OCI-M2 (cell line): ENCODE results near the gene UBE2V1.
"Not testable (repeated sequence)": the region's sequence is repeated elsewhere in the genome, so short reads cannot be mapped to it uniquely, and the experiment has no call there.

ENCODE experiments used
- DNase-seq: peaks from one replicate; lab custom pipeline; 2025; ENCODE audit not compliant: unreplicated experiment; lab: John Stamatoyannopoulos, UW

UBE2V1 gene

DNA sequence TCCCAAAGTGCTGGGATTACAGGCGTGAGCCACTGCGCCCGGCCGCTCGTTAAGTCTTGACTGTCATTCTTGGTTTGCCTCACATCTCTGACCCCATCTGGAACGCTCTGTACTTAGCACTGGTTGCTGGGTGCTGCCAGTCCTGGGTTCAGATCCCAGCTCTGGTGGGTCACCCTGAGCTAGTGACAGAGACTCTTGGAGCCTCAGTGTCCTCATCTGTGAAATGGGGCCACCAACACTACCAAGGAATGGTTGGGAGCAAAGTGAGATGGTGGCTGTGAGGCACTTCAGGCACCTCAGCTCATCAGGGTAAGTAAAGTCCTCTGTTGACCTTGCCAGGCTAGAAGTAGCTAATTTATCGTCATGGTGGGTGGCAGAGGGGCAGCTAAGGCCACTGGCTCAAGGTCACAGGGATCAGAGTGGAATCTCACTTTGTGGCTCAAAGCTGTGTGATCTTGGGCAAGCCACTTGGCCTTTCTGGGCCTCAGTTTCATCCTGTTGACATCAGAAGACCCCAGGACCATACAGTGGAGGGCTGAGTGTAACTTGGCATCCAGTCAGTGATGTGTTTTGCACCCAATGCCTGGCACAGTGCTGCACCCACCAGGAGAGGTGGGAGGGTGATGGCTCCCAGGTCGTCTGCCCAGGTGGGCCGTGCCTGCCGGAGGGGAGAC, 46.7 kb downstream of the UBE2V1 start:
- DNase-seq, result no peak

DNA sequence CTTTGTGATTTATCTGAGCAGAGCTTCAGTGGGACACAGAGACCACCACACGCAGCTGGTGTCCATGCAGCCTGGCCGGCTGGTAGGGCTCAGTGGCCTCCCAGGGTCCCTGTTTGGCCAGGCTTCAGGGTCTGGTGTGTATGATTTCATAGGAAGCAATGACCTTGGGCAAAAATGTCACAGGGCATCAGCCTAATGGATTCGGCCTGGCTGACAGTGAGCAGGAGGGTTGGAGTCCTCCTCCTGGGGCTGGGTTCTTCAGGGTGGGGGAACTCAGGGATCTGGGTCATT, 47.7 kb downstream of the UBE2V1 start:
- DNase-seq, result no peak

DNA sequence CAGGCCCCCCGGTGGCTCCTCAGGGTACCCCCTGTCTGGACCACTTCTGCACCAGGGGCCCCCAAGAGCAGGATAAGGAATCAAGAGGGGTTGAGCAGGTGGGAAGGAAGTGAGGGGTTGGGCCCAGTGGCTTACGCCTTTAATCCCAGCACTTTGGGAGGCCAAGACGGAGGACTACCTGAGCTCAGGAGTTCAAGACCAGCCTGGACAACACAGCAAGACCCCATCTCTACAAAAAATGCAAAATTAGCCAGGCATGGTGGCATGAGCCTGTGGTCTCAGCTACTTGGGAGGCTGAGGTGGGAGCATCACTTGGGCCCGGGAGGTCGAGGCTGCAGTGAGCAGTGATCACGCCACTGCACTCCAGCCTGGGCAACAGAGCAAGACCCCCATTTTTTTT, 49.2 kb downstream of the UBE2V1 start:
- DNase-seq, result not testable (repeated sequence)

- no peak for DNase-seq
Observed at GRCh38 chr20:50062006-50062838, 50.7 kb downstream of the UBE2V1 start.

- no peak for DNase-seq
Observed at GRCh38 chr20:50061151-50062005, 51.6 kb downstream of the UBE2V1 start.

DNA sequence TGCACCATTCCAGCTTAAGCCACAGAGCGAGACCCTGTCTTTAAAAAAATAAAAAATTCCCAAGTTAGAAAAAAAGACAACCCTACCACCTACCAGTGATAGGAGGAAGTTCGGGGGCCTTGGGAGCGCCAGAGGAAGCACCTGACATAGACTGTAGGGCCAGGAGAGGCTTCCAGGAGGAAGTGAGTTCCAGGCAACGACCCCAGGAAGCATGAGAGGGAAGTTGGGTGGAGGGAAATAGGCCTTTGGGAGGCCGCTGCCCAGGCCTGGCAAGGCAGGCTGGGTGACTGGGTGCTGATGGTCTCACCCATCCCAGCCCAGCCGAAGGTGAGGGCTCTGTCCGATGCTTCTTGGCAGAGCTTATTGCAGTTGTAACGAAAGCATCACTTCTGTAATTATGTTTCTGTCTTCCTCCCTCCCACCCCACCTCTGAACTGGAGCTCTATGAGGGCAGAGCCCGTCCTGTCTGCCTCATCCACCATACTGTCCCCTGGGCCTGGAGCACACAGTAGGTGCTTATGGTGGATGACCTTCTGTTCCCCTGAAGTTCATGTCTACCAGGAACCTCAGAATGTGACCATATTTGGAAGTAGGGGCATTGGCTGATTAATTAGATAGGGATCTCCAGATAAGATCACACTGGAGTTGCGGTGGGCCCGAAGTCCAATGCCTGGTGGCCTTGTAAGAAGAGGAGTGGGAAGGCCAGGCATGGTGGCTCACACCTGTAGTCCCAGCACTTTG, 54.1 kb downstream of the UBE2V1 start:
- DNase-seq, result no peak

GRCh38 chr20:50057714-50058053, 55.3 kb downstream of the UBE2V1 start:
- no peak for DNase-seq

DNA sequence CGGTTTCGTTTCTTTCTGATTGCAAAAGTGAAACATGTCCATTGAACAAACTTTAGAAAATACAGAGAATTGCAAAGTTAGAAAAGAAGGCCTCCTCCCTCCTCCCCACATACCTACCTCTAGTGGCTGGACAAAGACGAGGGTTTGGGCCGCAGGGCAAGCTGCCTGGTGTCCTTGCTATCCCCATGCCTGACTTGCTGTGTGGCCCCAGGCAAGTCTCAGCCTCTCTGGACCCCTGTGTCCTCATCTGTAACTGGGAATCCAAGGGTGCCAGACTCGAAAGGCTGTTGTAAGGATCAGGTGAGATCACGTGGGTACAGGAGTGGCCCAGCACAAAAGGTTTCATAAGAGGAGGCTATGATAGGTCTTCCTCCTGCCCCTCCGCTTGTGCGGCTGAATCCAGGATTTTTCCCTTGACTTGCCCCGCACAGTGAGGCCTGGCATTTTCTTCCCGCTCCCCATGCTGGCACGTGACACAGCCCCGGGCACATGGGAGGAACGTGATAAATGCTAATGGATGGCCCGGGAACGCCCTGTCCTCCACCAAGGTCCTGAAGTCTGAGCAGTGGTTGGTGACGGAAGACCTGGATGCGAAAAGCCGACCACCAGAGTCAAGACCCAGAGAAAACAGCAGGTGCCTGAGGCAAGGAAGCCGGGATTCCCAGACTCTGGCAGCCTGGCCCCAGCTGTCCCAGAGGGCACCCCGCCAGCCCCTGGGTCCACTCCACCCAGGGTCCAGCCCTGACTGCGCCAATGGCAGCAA, 55.8 kb downstream of the UBE2V1 start:
- DNase-seq, result no peak

GRCh38 chr20:50056408-50056926, 56.5 kb downstream of the UBE2V1 start:
- no peak for DNase-seq

GRCh38 chr20:50055524-50056083, 57.3 kb downstream of the UBE2V1 start:
- DNase-seq, result no peak

GRCh38 chr20:50054626-50055511, 58.1 kb downstream of the UBE2V1 start:
- DNase-seq, result no peak

GRCh38 chr20:50054231-50054547, 58.8 kb downstream of the UBE2V1 start:
- no peak for DNase-seq

DNA sequence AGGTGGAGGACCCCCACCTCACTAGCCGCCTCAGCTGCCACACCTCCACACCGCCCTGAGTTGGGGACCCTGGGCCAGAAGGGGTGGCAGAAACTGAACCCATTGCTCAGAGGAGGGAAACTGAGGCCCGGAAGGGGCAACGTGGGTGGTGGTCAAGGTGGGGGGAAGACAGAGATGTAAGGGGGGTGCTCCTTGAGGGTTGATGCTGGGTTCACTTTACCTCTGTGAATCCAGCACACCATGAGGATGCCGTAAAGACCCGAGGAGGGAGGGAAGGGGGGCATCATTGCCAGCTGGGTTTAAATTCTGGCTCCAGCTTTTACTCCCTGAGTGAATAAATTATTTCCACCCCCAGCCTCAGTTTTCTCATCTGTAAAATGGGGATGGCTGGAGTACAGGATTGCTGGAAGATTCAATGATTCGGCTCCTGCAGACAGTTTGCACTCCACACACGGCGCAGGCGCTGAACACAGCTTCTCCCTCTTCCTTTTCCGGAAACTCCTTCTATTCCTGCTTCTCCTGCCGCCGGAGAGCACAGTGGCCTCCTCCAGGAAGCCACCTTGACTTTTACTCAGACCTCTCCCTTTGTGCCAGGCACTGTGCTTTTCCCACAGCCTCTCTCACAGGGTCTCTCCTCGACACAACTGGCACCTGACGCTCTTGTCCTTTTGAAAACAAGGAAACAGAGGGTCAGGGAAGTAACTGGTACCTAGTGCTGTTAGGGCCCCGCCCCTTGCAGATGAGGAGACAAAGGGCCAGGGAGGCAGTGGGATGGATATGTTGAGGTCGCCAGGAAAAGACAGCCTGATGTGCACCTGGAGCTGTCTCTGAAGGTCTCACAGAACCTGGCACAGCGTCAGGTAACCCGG, 59.4 kb downstream of the UBE2V1 start:
- no peak for DNase-seq

DNA sequence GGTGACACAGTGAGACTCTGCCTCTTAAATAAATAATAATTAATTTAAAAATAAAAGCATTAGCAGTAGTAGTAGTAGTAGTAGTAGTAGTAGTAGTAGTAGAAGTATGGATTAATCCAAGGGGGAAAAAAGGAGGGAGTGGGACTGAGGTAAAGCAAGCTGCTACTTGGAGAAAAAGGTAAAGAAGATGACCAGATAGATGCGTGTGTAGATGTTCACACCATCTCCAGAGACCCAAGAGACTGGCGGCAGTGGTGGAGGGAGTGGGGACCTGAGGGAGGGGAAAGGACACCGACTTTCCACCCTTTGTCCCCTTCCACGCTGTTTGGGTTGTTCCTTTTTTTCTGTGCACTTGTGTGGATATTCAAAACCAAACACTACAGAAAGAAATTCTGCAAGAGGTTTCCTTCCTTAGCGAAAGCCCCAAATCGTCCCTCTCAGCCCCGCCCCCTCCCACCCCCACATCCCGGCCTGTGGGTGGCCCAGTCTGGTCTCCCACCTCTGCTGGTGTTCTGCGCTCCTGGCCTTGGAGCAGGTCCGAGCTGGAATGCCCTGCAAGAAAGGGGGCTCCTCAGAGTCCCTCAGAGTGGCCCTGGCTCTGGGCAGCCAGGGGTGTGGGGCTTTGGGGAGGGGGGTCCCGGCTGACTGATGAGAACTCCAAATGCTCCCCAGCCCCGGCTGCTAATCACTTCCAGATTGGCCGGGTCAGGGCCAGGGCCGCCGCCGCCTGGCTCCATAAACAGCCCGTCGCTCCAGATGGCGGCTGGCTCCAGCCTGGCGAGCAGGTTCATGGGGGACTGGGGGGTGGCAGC, 60.2 kb downstream of the UBE2V1 start:
- DNase-seq, result no peak

DNA sequence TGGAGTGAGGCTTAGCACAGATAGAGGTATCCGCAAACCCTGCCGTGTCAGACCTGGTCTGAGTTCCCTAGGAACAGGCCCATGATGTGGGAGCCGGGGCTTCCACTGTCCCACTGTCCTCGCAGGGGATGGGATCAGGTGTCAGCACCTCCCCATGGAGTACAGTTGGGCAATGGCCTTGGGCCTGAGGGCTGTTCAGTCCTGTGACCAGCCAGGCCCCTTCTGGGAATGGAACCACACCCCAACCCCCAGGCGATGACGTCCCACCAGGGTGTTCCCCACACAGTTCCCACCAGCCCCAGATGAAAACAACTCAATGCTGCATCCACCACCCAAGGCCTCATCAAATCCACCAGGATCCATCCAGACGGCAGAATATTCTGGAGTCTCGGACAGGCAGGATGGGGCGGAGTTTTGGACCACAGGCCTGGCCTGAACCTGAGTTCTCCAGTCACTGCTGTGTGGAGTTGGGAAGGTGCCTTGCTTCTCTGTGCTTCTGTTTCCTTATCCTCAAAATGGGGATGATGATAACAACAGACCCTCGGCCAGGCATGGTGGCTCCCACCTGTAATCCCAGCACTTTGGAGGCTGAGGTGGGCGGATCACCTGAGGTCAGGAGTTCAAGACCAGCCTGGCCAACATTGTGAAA, 62.2 kb downstream of the UBE2V1 start:
- DNase-seq, result no peak

DNA sequence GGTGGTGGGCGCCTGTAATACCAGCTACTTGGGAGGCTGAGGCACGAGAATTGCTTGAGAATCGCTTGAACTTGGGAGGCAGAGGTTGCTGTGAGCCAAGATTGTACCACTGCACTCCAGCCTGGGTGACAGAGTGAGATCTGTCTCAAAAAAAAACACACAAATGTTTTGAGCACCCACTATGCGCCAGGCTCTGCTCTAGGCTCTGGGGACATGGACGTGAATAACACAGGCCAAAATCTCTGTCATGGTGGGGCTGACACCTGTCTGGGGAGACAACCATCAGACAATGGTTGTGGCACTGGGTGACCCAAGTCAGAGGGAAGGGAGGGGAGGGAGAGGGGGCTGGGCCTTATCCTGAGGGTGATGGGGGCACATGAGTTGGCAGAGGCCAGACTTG, 62.7 kb downstream of the UBE2V1 start:
- no peak for DNase-seq
